Natural killer cell (primary cell): ENCODE measurements around the gene GNAT2. TPM values are rescaled to one million over a fixed set of nuclear protein-coding genes. Genes with fewer than 3 reads are reported as not detected.

Experiments used
- ATAC-seq, 3 donors: fragments of 150-1000 bp in 2 of 3; fragments of 200-7000 bp in 1 of 3; cut with Tn5 transposase; 1 replicate in 1 of 3; 2 replicates in 2 of 3; pipeline ENCODE4 v1.10.0; 2021; ENCODE audit warnings: mild to moderate bottlenecking in 2 of 3, moderate library complexity in 2 of 3
- DNase-seq, 2 donors: peaks; one replicate each; pipeline versions ENCODE4 v3.0.0 to v3.0.0-alpha.2; 2013 to 2021; ENCODE audit warnings: mixed read lengths in 1 of 2
- H3K27ac ChIP-seq: one replicate; pipeline ENCODE4 v1.5.1; 2013; ENCODE audit warnings: mild to moderate bottlenecking, low read length
- H3K27me3 ChIP-seq: one replicate; pipeline ENCODE4 v1.6.1; 2013; ENCODE audit warnings: low read length; ENCODE audit not compliant: control insufficient read depth, insufficient read depth
- H3K36me3 ChIP-seq: one replicate; pipeline ENCODE4 v1.6.1; 2013; ENCODE audit warnings: low read length; ENCODE audit not compliant: control insufficient read depth, insufficient read depth
- H3K4me1 ChIP-seq: one replicate; pipeline ENCODE4 v1.6.1; 2013; ENCODE audit warnings: low read length; ENCODE audit not compliant: control insufficient read depth, insufficient read depth
- H3K4me3 ChIP-seq: one replicate; pipeline ENCODE4 v1.5.1; 2013; ENCODE audit warnings: low read length
- H3K9me3 ChIP-seq: one replicate; pipeline ENCODE4 v1.6.1; 2013; ENCODE audit warnings: low read length; ENCODE audit not compliant: control insufficient read depth, insufficient read depth
- H3K27ac Mint-ChIP-seq, 2 donors: one replicate each; pipeline ENCODE4 v1.8.0; 2022; ENCODE audit warnings: mild to moderate bottlenecking in 2 of 2, mixed read lengths in 2 of 2, moderate library complexity in 1 of 2
- H3K27me3 Mint-ChIP-seq, 2 donors: one replicate each; pipeline ENCODE4 v1.8.0; 2022; ENCODE audit warnings: low read depth in 2 of 2, mixed read lengths in 2 of 2
- H3K36me3 Mint-ChIP-seq: one replicate; pipeline ENCODE4 v1.8.0; 2022; ENCODE audit warnings: mixed read lengths
- H3K4me1 Mint-ChIP-seq, 2 donors: one replicate each; pipeline ENCODE4 v1.8.0; 2022; ENCODE audit warnings: mixed read lengths in 2 of 2
- H3K4me3 Mint-ChIP-seq: one replicate; pipeline ENCODE4 v1.8.0; 2022; ENCODE audit warnings: mild to moderate bottlenecking, moderate library complexity, mixed read lengths
- H3K9me3 Mint-ChIP-seq, 2 donors: one replicate each; pipeline ENCODE4 v1.8.0; 2022; ENCODE audit warnings: mixed read lengths in 2 of 2
- WGBS: methylation state at CpG from one replicate; pipeline ENCODE4 v1.1.7; 2013; ENCODE audit warnings: missing lambda C conversion rate; ENCODE audit not compliant: insufficient coverage; 5-methylcytosine and 5-hydroxymethylcytosine counted together
- intact Hi-C: fragments of 100-400 bp; cut with micrococcal nuclease; formaldehyde crosslinking; loops from one replicate; pipeline ENCODE4 v1.14.2; 2022
- total RNA-seq, 4 donors: library from RNA; stranded (reverse); fragments of 120-200 nt in 1 of 4; gene quantifications; one replicate each; pipeline versions ENCODE4 v1.2.3 to v1.2.4, GENCODE V29; 2013 to 2022
- TF ChIP-seq, protein P1 (sequence below): fragments of 200-600 bp; IDR thresholded peaks from one replicate; pipeline ENCODE4 v1.8.0; 2022; ENCODE audit warnings: antibody characterized with exemption

The GNAT2 gene
- total RNA-seq, 3 donors from 2014 or later (not counting 1 experiment from before 2014, with no cell fraction given) = not detected

DNA sequence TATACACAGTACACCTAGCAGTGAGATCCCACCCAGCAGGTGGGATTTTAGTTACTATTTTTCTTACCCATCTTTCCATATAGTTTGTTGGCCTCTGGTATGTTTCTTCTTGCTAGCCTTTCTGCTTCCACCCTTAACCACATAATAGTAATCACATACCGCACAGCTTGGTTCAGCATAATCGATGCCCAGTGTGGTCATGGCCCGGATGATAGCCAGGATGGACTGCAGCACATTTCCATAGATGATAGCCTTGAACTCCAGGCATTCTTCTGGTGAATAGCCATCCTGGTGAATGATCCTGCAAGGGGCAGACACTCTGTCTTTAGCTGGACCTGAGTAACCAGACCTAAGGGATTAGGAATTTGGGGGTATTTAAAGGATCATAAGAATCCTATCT, 9.5 kb downstream of the GNAT2 start:
- H3K36me3 ChIP-seq = no peaks in the 10 kb centered on the region
- no peak overlapping the region for H3K4me3 ChIP-seq
- no peak overlapping the region for H3K27ac ChIP-seq
- intact Hi-C loops = no loop called here
- TF ChIP-seq, protein P1, sequence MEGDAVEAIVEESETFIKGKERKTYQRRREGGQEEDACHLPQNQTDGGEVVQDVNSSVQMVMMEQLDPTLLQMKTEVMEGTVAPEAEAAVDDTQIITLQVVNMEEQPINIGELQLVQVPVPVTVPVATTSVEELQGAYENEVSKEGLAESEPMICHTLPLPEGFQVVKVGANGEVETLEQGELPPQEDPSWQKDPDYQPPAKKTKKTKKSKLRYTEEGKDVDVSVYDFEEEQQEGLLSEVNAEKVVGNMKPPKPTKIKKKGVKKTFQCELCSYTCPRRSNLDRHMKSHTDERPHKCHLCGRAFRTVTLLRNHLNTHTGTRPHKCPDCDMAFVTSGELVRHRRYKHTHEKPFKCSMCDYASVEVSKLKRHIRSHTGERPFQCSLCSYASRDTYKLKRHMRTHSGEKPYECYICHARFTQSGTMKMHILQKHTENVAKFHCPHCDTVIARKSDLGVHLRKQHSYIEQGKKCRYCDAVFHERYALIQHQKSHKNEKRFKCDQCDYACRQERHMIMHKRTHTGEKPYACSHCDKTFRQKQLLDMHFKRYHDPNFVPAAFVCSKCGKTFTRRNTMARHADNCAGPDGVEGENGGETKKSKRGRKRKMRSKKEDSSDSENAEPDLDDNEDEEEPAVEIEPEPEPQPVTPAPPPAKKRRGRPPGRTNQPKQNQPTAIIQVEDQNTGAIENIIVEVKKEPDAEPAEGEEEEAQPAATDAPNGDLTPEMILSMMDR = no peak
- WGBS = 93% methylated on average over 3 of the region's 3 CpGs
- H3K27ac Mint-ChIP-seq = no peak overlapping the region
- H3K9me3 Mint-ChIP-seq = no peaks in the 10 kb centered on the region
- H3K27me3 ChIP-seq = no peaks in the 10 kb centered on the region
- ATAC-seq (no peak), DNase-seq (no peak)
- no peaks in the 10 kb centered on the region for H3K36me3 Mint-ChIP-seq
- H3K4me3 Mint-ChIP-seq = no peak overlapping the region
- H3K9me3 ChIP-seq = no peaks in the 10 kb centered on the region
- H3K4me1 ChIP-seq = no peaks in the 10 kb centered on the region
- H3K4me1 Mint-ChIP-seq = no peaks in the 10 kb centered on the region
- H3K27me3 Mint-ChIP-seq = no peaks in the 10 kb centered on the region

DNA sequence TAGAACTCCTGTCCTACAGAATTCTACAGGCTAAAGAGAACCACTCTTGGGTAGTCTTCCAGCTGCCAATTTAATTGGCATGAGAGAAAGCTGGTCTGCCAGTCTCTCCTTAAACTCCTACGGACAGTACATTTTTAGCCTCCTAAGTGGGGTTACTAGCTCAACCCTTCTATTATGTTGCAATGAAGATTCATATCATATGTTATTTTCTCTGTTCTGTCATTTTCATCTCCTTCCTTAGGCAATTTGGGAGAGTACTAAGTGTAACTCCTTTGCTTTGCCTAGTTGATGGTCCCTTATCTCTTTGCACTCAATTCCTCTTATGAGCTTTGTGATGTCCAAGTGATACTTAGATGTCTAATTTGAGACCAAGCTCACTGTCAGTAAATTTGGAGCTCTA, 14.0 kb downstream of the GNAT2 start:
- TF ChIP-seq, protein P1 = no peak
- no peak for ATAC-seq
- no peaks in the 10 kb centered on the region for H3K9me3 Mint-ChIP-seq

DNA sequence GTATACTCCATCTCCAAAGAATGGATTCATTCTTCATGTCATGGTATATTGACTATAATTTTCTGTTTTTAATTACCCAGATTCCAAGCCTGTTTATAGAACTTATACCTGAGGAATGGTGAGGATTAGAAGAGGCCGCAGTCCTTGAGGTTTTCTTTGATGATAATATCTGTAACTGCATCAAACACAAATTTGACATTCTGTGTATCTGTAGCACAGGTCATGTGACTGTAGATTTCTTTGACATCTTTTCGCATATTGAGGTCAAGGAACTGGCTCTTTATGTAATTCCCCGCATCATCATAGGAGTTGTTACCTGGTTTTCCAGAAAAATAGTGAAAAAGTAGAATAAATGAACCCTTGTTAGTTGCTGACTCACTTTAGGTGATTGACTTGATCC, 16.2 kb downstream of the GNAT2 start:
- no peak overlapping the region for H3K4me3 ChIP-seq
- Mint-ChIP-seq H3K27me3 (no peaks in the 10 kb centered on the region), H3K4me3 (no peak overlapping the region), H3K27ac (peak overlapping the region in 1 of 2 donors; percentile 26), H3K9me3 (no peaks in the 10 kb centered on the region), H3K36me3 (no peaks in the 10 kb centered on the region), H3K4me1 (no peaks in the 10 kb centered on the region)
- WGBS = 88% methylated on average over 2 of the region's 3 CpGs
- DNase-seq = peak in 1 of 2 donors; percentile 39
- intact Hi-C loops = no loop called here
- H3K27ac ChIP-seq = no peak overlapping the region
- ATAC-seq = no peak
- no peaks in the 10 kb centered on the region for H3K27me3 ChIP-seq
- H3K9me3 ChIP-seq = no peaks in the 10 kb centered on the region
- no peaks in the 10 kb centered on the region for H3K4me1 ChIP-seq
- TF ChIP-seq, protein P1 = no peak
- H3K36me3 ChIP-seq = peaks cover 4% of the 10 kb centered on the region

More for the DNA sequence above, 14.0 kb downstream of the GNAT2 start:
- DNase-seq = no peak
- Histone ChIP-seq H3K4me1 (no peaks in the 10 kb centered on the region), H3K4me3 (no peak overlapping the region), H3K27ac (no peak overlapping the region), H3K27me3 (no peaks in the 10 kb centered on the region), H3K36me3 (no peaks in the 10 kb centered on the region), H3K9me3 (no peaks in the 10 kb centered on the region)
- no peak overlapping the region for H3K27ac Mint-ChIP-seq
- H3K4me1 Mint-ChIP-seq = no peaks in the 10 kb centered on the region
- no peaks in the 10 kb centered on the region for H3K36me3 Mint-ChIP-seq
- no peak overlapping the region for H3K4me3 Mint-ChIP-seq
- intact Hi-C loops = no loop called here
- WGBS = no CpG with 5 or more reads among the region's 1 CpG
- H3K27me3 Mint-ChIP-seq = no peaks in the 10 kb centered on the region

DNA sequence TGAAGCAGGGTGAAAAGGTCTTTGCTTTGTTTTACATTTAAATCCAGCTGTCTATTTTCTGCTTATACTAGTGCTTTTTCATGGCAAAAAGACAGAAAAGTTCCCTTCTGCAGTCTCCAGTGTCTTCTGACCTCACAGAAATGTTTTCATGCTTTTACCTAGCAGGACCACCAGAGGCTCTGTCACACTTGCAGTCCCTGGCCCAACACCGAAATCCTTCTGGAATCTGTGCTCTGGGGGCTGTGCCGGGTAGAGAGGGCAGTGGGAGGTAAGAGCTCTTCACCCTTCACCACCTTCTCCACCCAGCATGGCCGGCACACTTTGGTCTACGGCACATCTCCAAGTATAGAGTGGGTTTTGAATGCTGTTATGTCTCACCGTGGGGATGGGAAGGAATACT, 20.8 kb downstream of the GNAT2 start:
- Mint-ChIP-seq H3K27ac (no peak overlapping the region), H3K36me3 (peaks cover 2% of the 10 kb centered on the region), H3K9me3 (no peaks in the 10 kb centered on the region), H3K4me3 (no peak overlapping the region), H3K4me1 (no peaks in the 10 kb centered on the region), H3K27me3 (no peaks in the 10 kb centered on the region)
- ATAC-seq (no peak), DNase-seq (peak in 1 of 2 donors; percentile 11)
- intact Hi-C loops = no loop called here
- 100% methylated on average over 2 of the region's 5 CpGs for WGBS
- no peaks in the 10 kb centered on the region for H3K27me3 ChIP-seq
- no peak overlapping the region for H3K4me3 ChIP-seq
- TF ChIP-seq, protein P1 = no peak
- peaks cover 28% of the 10 kb centered on the region for H3K36me3 ChIP-seq
- H3K9me3 ChIP-seq = no peaks in the 10 kb centered on the region
- no peaks in the 10 kb centered on the region for H3K4me1 ChIP-seq
- H3K27ac ChIP-seq = no peak overlapping the region
